Choroid plexus epithelial cell (primary cell): ENCODE results near the gene ATP2C1.
A peak's percentile ranks its signal among the peaks of the same experiment; 100 is the strongest.

Experiments
- DNase-seq: peaks from one replicate; pipeline ENCODE4 v3.0.0-alpha.2; 2010; ENCODE audit warnings: low read depth
- H3K4me3 ChIP-seq: 2 replicates; pipeline ENCODE4 v1.5.1; 2011; ENCODE audit warnings: low read depth, mild to moderate bottlenecking, control low read depth, low read length, moderate library complexity
- TF ChIP-seq, protein P1 (sequence below): conservative IDR thresholded peaks from 2 replicates; pipeline ENCODE4 v1.5.1; 2011; ENCODE audit warnings: low read depth, mild to moderate bottlenecking, control low read depth, inconsistent platforms, low read length, moderate library complexity

Gene ATP2C1

GRCh38 chr3:130916507-130917167, 22.8 kb downstream of the ATP2C1 start:
- no peak for DNase-seq
- TF ChIP-seq, protein P1, sequence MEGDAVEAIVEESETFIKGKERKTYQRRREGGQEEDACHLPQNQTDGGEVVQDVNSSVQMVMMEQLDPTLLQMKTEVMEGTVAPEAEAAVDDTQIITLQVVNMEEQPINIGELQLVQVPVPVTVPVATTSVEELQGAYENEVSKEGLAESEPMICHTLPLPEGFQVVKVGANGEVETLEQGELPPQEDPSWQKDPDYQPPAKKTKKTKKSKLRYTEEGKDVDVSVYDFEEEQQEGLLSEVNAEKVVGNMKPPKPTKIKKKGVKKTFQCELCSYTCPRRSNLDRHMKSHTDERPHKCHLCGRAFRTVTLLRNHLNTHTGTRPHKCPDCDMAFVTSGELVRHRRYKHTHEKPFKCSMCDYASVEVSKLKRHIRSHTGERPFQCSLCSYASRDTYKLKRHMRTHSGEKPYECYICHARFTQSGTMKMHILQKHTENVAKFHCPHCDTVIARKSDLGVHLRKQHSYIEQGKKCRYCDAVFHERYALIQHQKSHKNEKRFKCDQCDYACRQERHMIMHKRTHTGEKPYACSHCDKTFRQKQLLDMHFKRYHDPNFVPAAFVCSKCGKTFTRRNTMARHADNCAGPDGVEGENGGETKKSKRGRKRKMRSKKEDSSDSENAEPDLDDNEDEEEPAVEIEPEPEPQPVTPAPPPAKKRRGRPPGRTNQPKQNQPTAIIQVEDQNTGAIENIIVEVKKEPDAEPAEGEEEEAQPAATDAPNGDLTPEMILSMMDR: no peak
- H3K4me3 ChIP-seq: no peak overlapping the region

DNA sequence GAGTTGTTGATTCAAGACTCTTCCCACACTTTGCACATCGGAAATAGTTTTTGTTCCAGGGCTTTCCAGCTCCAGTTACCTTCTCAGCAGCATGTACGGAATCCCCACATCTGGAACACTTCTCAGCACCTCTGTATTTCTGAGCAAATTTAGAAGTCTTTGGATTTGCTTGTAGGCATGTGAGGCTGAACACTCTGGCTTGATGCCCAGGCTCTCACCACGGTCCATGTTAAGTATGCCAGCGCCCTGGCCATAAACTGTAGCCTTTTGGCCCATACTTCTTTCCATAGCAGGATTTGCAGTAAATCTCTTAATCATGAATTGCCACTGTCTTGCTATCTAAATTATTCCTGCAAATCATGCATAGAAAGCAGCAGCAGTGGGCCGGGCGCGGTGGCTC, 24.4 kb downstream of the ATP2C1 start:
- no peak overlapping the region for H3K4me3 ChIP-seq
- DNase-seq: peak; percentile 50
- TF ChIP-seq, protein P1: no peak

DNA sequence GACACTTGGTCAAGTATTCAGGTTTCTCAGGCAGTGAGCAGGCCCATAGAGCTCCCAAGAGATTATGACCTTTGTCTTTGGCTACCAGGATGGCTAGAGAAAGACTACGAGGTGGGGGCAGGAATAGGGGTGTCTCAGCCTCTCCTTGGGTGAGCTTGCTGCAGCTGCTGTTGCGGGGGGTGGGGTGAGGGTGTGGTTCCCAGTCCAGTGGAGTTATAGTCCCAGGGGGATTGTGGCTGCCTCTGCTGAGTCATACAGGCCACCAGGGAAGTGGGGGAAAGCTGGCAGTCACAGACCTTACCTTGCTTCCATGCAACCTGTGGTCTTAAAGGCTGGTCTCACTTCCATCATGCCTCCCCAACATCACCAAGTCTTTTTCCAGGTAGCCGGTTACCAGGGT, 31.7 kb downstream of the ATP2C1 start:
- no peak overlapping the region for H3K4me3 ChIP-seq
- TF ChIP-seq, protein P1: no peak
- DNase-seq: peak; percentile 36

DNA sequence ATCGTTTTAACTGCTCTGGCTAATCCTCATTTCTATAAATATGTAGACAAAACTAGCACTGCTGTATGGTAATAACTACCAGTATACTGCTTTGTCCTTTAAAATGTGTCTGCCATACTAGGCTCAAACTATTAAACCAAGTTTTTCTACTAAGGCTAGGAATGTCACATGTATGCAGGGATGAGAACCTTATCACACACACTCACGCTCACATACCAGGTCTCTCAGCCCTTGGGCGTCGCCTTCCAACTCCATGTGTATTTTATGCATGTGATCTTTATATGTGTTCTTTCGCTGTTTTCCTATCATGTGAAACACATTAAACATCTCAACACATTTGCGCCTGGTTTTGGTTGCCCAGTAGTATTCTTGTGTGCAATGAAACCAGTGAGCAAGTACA, 32.6 kb downstream of the ATP2C1 start:
- TF ChIP-seq, protein P1: no peak
- H3K4me3 ChIP-seq: no peak overlapping the region
- no peak for DNase-seq

GRCh38 chr3:130929804-130930203, 35.9 kb downstream of the ATP2C1 start:
- DNase-seq: no peak
- H3K4me3 ChIP-seq: no peak overlapping the region
- TF ChIP-seq, protein P1: no peak

- no peak for DNase-seq
- TF ChIP-seq, protein P1: no peak
Measured at GRCh38 chr3:130932979-130933378, 39.1 kb downstream of the ATP2C1 start.

GRCh38 chr3:130933801-130934345, 40.0 kb downstream of the ATP2C1 start:
- no peak overlapping the region for H3K4me3 ChIP-seq
- TF ChIP-seq, protein P1: no peak
- peak; percentile 46 for DNase-seq

More at GRCh38 chr3:130932979-130933378, 39.1 kb downstream of the ATP2C1 start:
- no peak overlapping the region for H3K4me3 ChIP-seq
